HepG2 (cell line): ENCODE measurements around the gene UCK2.

Experiments
- ETV6 ChIP-seq: sonication (generic); formaldehyde crosslinking; conservative IDR thresholded peaks from 2 replicates; pipeline ENCODE4 v1.4.0; 2020; ENCODE audit warnings: missing genetic modification reagents
- GFI1 ChIP-seq: sonication (generic); formaldehyde crosslinking; IDR thresholded peaks from 2 replicates; pipeline ENCODE4 v1.5.0; 2020; ENCODE audit warnings: missing genetic modification reagents, mild to moderate bottlenecking, borderline replicate concordance
- POLR2AphosphoS5 ChIP-seq: IDR thresholded peaks from 2 replicates; pipeline ENCODE4 v1.6.1; 2012; ENCODE audit warnings: low read depth, low read length
- TF ChIP-seq, protein P1 (sequence below): sonication (generic); formaldehyde crosslinking; IDR thresholded peaks from 2 replicates; pipeline ENCODE4 v1.4.0; 2020; ENCODE audit warnings: missing genetic modification reagents
- TF ChIP-seq, protein P2 (sequence below): sonication (generic); formaldehyde crosslinking; IDR thresholded peaks from 2 replicates; pipeline ENCODE4 v1.5.0; 2020; ENCODE audit warnings: mild to moderate bottlenecking, missing genetic modification reagents, moderate library complexity

DNA sequence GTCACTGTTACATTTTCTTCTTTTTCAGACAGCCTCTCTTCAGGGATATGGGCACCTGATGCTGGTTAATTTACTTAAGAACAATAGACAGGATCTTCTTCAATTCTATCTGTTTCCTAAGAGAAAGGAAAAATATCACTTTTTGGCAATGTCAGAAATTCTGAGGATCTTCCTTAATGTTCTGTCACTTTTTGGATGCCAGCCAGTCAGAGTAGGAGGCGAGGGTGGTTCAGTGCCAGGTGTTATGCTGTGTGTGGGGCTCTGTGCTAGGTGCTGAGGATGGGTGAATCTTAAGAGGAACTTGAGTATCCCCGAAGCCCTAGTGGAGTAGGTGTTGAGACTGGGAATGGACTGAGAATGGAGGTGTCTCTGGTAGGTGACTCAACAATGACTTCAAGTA is 133.5 kb downstream of the UCK2 start:
- TF ChIP-seq, protein P1, sequence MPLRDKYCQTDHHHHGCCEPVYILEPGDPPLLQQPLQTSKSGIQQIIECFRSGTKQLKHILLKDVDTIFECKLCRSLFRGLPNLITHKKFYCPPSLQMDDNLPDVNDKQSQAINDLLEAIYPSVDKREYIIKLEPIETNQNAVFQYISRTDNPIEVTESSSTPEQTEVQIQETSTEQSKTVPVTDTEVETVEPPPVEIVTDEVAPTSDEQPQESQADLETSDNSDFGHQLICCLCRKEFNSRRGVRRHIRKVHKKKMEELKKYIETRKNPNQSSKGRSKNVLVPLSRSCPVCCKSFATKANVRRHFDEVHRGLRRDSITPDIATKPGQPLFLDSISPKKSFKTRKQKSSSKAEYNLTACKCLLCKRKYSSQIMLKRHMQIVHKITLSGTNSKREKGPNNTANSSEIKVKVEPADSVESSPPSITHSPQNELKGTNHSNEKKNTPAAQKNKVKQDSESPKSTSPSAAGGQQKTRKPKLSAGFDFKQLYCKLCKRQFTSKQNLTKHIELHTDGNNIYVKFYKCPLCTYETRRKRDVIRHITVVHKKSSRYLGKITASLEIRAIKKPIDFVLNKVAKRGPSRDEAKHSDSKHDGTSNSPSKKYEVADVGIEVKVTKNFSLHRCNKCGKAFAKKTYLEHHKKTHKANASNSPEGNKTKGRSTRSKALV (CRISPR knock-in tag) = no peak
- TF ChIP-seq GFI1 (CRISPR knock-in tag) = no peak
- TF ChIP-seq POLR2AphosphoS5 = no peak
- no peak for TF ChIP-seq ETV6 (CRISPR knock-in tag)
- TF ChIP-seq, protein P2, sequence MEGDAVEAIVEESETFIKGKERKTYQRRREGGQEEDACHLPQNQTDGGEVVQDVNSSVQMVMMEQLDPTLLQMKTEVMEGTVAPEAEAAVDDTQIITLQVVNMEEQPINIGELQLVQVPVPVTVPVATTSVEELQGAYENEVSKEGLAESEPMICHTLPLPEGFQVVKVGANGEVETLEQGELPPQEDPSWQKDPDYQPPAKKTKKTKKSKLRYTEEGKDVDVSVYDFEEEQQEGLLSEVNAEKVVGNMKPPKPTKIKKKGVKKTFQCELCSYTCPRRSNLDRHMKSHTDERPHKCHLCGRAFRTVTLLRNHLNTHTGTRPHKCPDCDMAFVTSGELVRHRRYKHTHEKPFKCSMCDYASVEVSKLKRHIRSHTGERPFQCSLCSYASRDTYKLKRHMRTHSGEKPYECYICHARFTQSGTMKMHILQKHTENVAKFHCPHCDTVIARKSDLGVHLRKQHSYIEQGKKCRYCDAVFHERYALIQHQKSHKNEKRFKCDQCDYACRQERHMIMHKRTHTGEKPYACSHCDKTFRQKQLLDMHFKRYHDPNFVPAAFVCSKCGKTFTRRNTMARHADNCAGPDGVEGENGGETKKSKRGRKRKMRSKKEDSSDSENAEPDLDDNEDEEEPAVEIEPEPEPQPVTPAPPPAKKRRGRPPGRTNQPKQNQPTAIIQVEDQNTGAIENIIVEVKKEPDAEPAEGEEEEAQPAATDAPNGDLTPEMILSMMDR (CRISPR knock-in tag) = no peak
